WTC11 (cell line): ENCODE data around the gene NPTX1. TPM values are rescaled to one million over a fixed set of nuclear protein-coding genes. Genes with fewer than 3 reads are reported as not detected.

Experiments used
- ATAC-seq: fragments of 200-7000 bp; cut with Tn5 transposase; 2 replicates; pipeline ENCODE4 v1.10.0; 2021; ENCODE audit warnings: mild to moderate bottlenecking, moderate library complexity
- CTCF ChIA-PET: fragments of 300-600 bp; sonication (Branson Sonifier 250); formaldehyde crosslinking; loops from one replicate; lab custom pipeline; 2021; ENCODE audit warnings: antibody characterized with exemption; lab: Charles Lee
- POLR2A ChIA-PET: fragments of 350-600 bp; sonication (Branson Sonifier 250); formaldehyde crosslinking; loops from one replicate; lab custom pipeline; 2021; ENCODE audit warnings: antibody characterized with exemption; lab: Charles Lee
- DNase-seq: peaks from one replicate; pipeline ENCODE4 v3.0.0; 2021; ENCODE audit warnings: low spot score
- H3K27ac Mint-ChIP-seq: 2 replicates; pipeline ENCODE4 v1.8.0; 2021; ENCODE audit warnings: mixed read lengths
- H3K27me3 Mint-ChIP-seq: 2 replicates; pipeline ENCODE4 v1.8.0; 2021; ENCODE audit warnings: low read depth, mild to moderate bottlenecking, moderate library complexity, mixed read lengths
- H3K36me3 Mint-ChIP-seq: 2 replicates; pipeline ENCODE4 v1.8.0; 2021; ENCODE audit warnings: mixed read lengths
- H3K4me1 Mint-ChIP-seq: 2 replicates; pipeline ENCODE4 v1.8.0; 2022; ENCODE audit warnings: mixed read lengths
- H3K4me3 Mint-ChIP-seq: 2 replicates; pipeline ENCODE4 v1.8.0; 2021; ENCODE audit warnings: mild to moderate bottlenecking, moderate library complexity, mixed read lengths
- H3K9me3 Mint-ChIP-seq: 2 replicates; pipeline ENCODE4 v1.8.0; 2021; ENCODE audit warnings: mixed read lengths
- KAT7 ChIP-seq: sonication (generic); formaldehyde crosslinking; IDR thresholded peaks from 2 replicates; pipeline ENCODE4 v1.8.1; 2023; ENCODE audit warnings: missing genetic modification reagents, mild to moderate bottlenecking, borderline replicate concordance
- MXD4 ChIP-seq: fragments of 250-450 bp; sonication (Bioruptor Pico); IDR thresholded peaks from 2 replicates; pipeline ENCODE4 v1.8.0; 2021; ENCODE audit warnings: mild to moderate bottlenecking, moderate library complexity, borderline replicate concordance
- MYBL2 ChIP-seq: sonication (generic); formaldehyde crosslinking; IDR thresholded peaks from 2 replicates; pipeline ENCODE4 v1.8.1; 2023; ENCODE audit warnings: mild to moderate bottlenecking, moderate library complexity, missing genetic modification reagents
- RORB ChIP-seq: fragments of 250-450 bp; sonication (Bioruptor Pico); IDR thresholded peaks from 2 replicates; pipeline ENCODE4 v1.9.0; 2021; ENCODE audit warnings: mild to moderate bottlenecking
- SMAD4 ChIP-seq: sonication (generic); formaldehyde crosslinking; IDR thresholded peaks from 2 replicates; pipeline ENCODE4 v1.8.0; 2022; ENCODE audit warnings: mild to moderate bottlenecking, missing genetic modification reagents
- TP53 ChIP-seq: sonication (generic); formaldehyde crosslinking; IDR thresholded peaks from 2 replicates; pipeline ENCODE4 v1.8.1; 2023; ENCODE audit warnings: mild to moderate bottlenecking, missing genetic modification reagents
- ZNF416 ChIP-seq: fragments of 250-450 bp; sonication (Bioruptor Pico); IDR thresholded peaks from 2 replicates; pipeline ENCODE4 v1.9.0; 2021; ENCODE audit warnings: mild to moderate bottlenecking, inconsistent platforms
- ZNF671 ChIP-seq: fragments of 250-450 bp; sonication (Bioruptor Pico); IDR thresholded peaks from 2 replicates; pipeline ENCODE4 v1.8.0; 2021; ENCODE audit warnings: mild to moderate bottlenecking
- total RNA-seq: library from RNA; stranded (reverse); gene quantifications from 3 replicates; pipeline ENCODE4 v1.2.3, GENCODE V29; 2021
- TF ChIP-seq, protein P1 (sequence below): fragments of 250-450 bp; sonication (Bioruptor Pico); IDR thresholded peaks from 2 replicates; pipeline ENCODE4 v1.9.0; 2021; ENCODE audit warnings: mild to moderate bottlenecking, borderline replicate concordance
- TF ChIP-seq, protein P2 (sequence below): sonication (generic); formaldehyde crosslinking; IDR thresholded peaks from 2 replicates; pipeline ENCODE4 v1.8.1; 2022; ENCODE audit warnings: low read depth, mild to moderate bottlenecking, moderate library complexity, missing genetic modification reagents, borderline replicate concordance
- TF ChIP-seq, protein P3 (sequence below): sonication (generic); formaldehyde crosslinking; IDR thresholded peaks from 2 replicates; pipeline ENCODE4 v1.8.1; 2023; ENCODE audit warnings: mild to moderate bottlenecking, missing genetic modification reagents, moderate library complexity
- TF ChIP-seq, protein P4 (sequence below): sonication (generic); formaldehyde crosslinking; IDR thresholded peaks from 2 replicates; pipeline ENCODE4 v1.8.1; 2022; ENCODE audit warnings: mild to moderate bottlenecking, missing genetic modification reagents, moderate library complexity, borderline replicate concordance
- TF ChIP-seq, protein P5 (sequence below): sonication (generic); formaldehyde crosslinking; IDR thresholded peaks from 2 replicates; pipeline ENCODE4 v1.8.1; 2022; ENCODE audit warnings: mild to moderate bottlenecking, moderate library complexity, missing genetic modification reagents

Gene NPTX1
- total RNA-seq, 1 experiment from 2014 or later: 15.1 TPM

DNA sequence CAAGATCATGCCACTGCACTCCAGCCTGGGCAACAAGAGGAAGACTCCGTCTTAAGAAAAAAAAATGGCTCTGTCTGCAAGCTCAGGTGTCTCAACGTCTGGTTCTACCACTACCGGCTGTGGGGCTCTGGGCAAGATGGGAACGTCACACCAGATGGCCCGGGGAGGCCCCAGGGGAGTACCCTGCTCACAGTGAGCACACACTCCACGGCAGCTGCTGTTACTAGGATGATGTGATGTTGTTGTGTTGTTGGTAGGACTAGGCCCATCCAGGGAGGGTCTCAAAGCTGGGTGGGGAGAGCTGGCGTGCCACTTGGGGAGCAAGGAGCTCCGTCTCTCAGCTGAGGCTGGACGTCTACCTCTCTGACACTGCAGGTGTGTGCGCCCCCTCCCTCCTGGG, 9.4 kb upstream of the NPTX1 start (continued):
- TF ChIP-seq, protein P1, sequence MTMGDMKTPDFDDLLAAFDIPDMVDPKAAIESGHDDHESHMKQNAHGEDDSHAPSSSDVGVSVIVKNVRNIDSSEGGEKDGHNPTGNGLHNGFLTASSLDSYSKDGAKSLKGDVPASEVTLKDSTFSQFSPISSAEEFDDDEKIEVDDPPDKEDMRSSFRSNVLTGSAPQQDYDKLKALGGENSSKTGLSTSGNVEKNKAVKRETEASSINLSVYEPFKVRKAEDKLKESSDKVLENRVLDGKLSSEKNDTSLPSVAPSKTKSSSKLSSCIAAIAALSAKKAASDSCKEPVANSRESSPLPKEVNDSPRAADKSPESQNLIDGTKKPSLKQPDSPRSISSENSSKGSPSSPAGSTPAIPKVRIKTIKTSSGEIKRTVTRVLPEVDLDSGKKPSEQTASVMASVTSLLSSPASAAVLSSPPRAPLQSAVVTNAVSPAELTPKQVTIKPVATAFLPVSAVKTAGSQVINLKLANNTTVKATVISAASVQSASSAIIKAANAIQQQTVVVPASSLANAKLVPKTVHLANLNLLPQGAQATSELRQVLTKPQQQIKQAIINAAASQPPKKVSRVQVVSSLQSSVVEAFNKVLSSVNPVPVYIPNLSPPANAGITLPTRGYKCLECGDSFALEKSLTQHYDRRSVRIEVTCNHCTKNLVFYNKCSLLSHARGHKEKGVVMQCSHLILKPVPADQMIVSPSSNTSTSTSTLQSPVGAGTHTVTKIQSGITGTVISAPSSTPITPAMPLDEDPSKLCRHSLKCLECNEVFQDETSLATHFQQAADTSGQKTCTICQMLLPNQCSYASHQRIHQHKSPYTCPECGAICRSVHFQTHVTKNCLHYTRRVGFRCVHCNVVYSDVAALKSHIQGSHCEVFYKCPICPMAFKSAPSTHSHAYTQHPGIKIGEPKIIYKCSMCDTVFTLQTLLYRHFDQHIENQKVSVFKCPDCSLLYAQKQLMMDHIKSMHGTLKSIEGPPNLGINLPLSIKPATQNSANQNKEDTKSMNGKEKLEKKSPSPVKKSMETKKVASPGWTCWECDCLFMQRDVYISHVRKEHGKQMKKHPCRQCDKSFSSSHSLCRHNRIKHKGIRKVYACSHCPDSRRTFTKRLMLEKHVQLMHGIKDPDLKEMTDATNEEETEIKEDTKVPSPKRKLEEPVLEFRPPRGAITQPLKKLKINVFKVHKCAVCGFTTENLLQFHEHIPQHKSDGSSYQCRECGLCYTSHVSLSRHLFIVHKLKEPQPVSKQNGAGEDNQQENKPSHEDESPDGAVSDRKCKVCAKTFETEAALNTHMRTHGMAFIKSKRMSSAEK (CRISPR knock-in tag): no peak
- TF ChIP-seq ZNF671 (CRISPR knock-in tag) (no peak), MYBL2 (CRISPR knock-in tag) (no peak), TP53 (CRISPR knock-in tag) (no peak), ZNF416 (CRISPR knock-in tag) (no peak), KAT7 (CRISPR knock-in tag) (no peak), MXD4 (CRISPR knock-in tag) (no peak), SMAD4 (no peak)
- TF ChIP-seq, protein P2, sequence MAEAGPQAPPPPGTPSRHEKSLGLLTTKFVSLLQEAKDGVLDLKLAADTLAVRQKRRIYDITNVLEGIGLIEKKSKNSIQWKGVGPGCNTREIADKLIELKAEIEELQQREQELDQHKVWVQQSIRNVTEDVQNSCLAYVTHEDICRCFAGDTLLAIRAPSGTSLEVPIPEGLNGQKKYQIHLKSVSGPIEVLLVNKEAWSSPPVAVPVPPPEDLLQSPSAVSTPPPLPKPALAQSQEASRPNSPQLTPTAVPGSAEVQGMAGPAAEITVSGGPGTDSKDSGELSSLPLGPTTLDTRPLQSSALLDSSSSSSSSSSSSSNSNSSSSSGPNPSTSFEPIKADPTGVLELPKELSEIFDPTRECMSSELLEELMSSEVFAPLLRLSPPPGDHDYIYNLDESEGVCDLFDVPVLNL (CRISPR knock-in tag): no peak
- TF ChIP-seq, protein P3, sequence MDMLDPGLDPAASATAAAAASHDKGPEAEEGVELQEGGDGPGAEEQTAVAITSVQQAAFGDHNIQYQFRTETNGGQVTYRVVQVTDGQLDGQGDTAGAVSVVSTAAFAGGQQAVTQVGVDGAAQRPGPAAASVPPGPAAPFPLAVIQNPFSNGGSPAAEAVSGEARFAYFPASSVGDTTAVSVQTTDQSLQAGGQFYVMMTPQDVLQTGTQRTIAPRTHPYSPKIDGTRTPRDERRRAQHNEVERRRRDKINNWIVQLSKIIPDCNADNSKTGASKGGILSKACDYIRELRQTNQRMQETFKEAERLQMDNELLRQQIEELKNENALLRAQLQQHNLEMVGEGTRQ (CRISPR knock-in tag): no peak

DNA sequence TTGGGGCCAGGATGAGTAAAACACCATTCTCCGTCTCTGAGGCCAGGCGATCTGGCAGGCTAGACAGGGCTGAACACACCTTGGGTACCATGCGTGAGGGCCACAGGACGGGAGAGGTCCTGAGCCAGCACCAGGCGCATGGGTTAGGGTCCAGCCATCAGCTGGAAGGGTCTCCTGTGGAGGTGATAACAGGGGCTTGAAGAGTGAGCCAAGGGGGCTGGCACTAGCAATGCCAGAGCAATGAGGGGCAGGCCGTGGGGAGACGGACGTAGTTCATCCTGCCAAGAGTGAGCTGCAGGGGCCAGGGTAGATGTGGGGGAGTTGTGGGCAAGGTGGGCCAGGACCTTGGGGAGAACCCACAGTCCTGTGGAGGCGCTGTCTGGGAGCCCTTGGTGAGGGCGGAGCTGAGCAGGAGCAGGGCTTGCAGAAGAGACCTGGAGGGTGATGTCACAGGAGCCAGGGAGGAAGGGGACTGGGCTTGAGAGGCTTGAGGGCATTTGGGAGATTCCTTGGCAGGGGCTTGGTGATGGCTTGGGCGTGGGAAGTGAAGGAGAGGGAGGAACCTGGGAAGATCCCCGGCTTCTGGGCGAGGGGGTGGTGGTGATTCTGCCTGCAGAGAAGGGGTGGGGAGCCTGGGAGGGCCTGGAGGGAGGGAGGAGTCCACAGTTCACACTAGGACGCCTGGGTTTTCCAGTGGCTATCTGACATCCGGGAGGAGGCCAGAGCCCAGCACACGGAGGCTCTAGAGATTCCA, 6.3 kb upstream of the NPTX1 start:
- H3K9me3 Mint-ChIP-seq: no peaks in the 10 kb centered on the region
- no peak overlapping the region for H3K4me3 Mint-ChIP-seq
- ChIA-PET CTCF (no interaction called here), POLR2A (no interaction called here)
- DNase-seq (no peak), ATAC-seq (no peak)
- peaks cover 13% of the 10 kb centered on the region for H3K4me1 Mint-ChIP-seq
- H3K36me3 Mint-ChIP-seq: no peaks in the 10 kb centered on the region
- TF ChIP-seq, protein P4, sequence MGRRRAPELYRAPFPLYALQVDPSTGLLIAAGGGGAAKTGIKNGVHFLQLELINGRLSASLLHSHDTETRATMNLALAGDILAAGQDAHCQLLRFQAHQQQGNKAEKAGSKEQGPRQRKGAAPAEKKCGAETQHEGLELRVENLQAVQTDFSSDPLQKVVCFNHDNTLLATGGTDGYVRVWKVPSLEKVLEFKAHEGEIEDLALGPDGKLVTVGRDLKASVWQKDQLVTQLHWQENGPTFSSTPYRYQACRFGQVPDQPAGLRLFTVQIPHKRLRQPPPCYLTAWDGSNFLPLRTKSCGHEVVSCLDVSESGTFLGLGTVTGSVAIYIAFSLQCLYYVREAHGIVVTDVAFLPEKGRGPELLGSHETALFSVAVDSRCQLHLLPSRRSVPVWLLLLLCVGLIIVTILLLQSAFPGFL (CRISPR knock-in tag): no peak
- no peak for TF ChIP-seq RORB (CRISPR knock-in tag)
- TF ChIP-seq, protein P1 (CRISPR knock-in tag): no peak
- TF ChIP-seq, protein P5, sequence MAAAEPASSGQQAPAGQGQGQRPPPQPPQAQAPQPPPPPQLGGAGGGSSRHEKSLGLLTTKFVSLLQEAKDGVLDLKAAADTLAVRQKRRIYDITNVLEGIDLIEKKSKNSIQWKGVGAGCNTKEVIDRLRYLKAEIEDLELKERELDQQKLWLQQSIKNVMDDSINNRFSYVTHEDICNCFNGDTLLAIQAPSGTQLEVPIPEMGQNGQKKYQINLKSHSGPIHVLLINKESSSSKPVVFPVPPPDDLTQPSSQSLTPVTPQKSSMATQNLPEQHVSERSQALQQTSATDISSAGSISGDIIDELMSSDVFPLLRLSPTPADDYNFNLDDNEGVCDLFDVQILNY (CRISPR knock-in tag): no peak
- peaks cover 56% of the 10 kb centered on the region for H3K27me3 Mint-ChIP-seq
- H3K27ac Mint-ChIP-seq: no peak overlapping the region
